ENCODE results near the gene HOMER1.
A peak's percentile ranks its signal among the peaks of the same experiment; 100 is the strongest.

Gene HOMER1

GRCh38 chr5:79423296-79423695 is 90.6 kb downstream of the HOMER1 start:
- no peak overlapping the region for H3K4me3 ChIP-seq (ENCODE audit: low read depth, low read length)
- DNase-seq (ENCODE audit: low read depth) = no peak
- TF ChIP-seq POLR2A (IDR thresholded peaks at IDR 0.05; ENCODE audit: extremely low read depth, insufficient read length) (no peak), CTCF (IDR thresholded peaks at IDR 0.05; ENCODE audit: low read depth, low read length) (no peak), MYC (IDR thresholded peaks at IDR 0.05; ENCODE audit: low read depth, low read length) (no peak)
- TF ChIP-seq, protein P1, sequence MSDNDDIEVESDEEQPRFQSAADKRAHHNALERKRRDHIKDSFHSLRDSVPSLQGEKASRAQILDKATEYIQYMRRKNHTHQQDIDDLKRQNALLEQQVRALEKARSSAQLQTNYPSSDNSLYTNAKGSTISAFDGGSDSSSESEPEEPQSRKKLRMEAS (IDR thresholded peaks at IDR 0.05; ENCODE audit: low read depth, low read length) = no peak

GRCh38 chr5:79420248-79420647 is 93.7 kb downstream of the HOMER1 start:
- no peak for DNase-seq (ENCODE audit: low read depth)
- TF ChIP-seq, protein P1 (IDR thresholded peaks at IDR 0.05; ENCODE audit: low read depth, low read length) = no peak
- no peak for TF ChIP-seq MYC (IDR thresholded peaks at IDR 0.05; ENCODE audit: low read depth, low read length)
- TF ChIP-seq CTCF (IDR thresholded peaks at IDR 0.05; ENCODE audit: low read depth, low read length) = no peak
- TF ChIP-seq POLR2A (IDR thresholded peaks at IDR 0.05; ENCODE audit: extremely low read depth, insufficient read length) = no peak
- H3K4me3 ChIP-seq (ENCODE audit: low read depth, low read length) = no peak overlapping the region

DNA sequence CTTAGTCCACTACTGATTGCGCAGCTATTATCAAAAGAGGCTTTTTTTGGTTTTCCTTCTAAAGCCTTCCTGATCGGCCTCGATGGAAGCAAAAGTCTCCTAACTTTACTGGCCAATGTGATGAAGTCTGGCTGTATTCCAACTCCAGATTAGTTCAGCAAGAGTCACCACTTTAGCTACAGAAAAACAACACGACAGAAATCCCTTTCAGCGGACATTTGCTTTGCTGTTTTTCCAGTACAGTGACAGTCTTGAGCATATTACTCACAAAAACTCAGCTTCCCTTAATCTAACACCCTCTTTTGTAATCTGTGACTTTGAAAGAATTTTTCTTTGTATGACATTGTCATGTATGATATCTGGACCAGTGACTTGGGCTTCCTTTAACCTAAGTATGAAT is 95.7 kb downstream of the HOMER1 start:
- TF ChIP-seq CTCF (IDR thresholded peaks at IDR 0.05; ENCODE audit: low read depth, low read length) (no peak), MYC (IDR thresholded peaks at IDR 0.05; ENCODE audit: low read depth, low read length) (no peak), POLR2A (IDR thresholded peaks at IDR 0.05; ENCODE audit: extremely low read depth, insufficient read length) (no peak)
- TF ChIP-seq, protein P1 (IDR thresholded peaks at IDR 0.05; ENCODE audit: low read depth, low read length) = no peak
- no peak overlapping the region for H3K4me3 ChIP-seq (ENCODE audit: low read depth, low read length)
- no peak for DNase-seq (ENCODE audit: low read depth)

DNA sequence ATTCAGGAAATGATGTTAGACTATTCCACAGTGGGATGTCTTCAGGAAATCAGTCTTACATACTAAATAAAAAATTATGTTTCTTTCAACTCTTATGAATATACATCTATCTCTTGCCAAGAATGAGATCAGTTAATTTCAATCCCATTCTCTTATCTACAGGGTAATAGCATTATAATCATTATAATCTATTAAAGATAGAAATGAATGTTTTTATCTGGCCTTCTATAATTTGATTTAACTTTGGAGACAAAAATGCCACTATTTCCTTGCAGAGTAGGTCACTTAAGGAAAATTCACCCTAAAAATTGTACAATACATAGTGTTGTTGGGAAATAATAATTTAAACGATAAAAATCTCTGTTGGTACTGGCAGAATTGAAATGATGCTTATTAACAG is 96.4 kb downstream of the HOMER1 start:
- no peak for TF ChIP-seq CTCF (IDR thresholded peaks at IDR 0.05; ENCODE audit: low read depth, low read length)
- TF ChIP-seq, protein P1 (IDR thresholded peaks at IDR 0.05; ENCODE audit: low read depth, low read length) = no peak
- no peak for DNase-seq (ENCODE audit: low read depth)
- H3K4me3 ChIP-seq (ENCODE audit: low read depth, low read length) = no peak overlapping the region

DNA sequence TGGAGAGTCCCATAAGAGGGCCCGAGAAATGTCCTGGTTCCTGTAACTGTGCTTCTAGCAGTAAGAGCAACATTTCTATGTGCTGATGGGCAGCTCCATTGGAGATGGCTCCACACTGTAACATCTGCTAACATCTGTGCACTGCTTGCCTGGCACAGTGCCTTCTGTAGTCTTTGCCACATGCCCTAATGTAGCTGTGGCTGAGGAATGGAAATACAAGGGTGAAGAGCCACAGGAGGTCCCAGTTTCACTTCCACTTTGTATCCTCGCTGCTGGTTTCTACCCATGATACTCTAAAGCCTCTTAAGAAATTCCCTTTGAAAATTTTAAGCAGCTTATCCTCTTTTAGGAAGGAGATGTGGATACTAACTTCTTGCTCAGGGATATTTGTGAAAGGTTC is 97.4 kb downstream of the HOMER1 start:
- DNase-seq (ENCODE audit: low read depth) = peak; percentile 82
- TF ChIP-seq MYC (IDR thresholded peaks at IDR 0.05; ENCODE audit: low read depth, low read length) (no peak), POLR2A (IDR thresholded peaks at IDR 0.05; ENCODE audit: extremely low read depth, insufficient read length) (no peak), CTCF (IDR thresholded peaks at IDR 0.05; ENCODE audit: low read depth, low read length) (no peak)
- TF ChIP-seq, protein P1 (IDR thresholded peaks at IDR 0.05; ENCODE audit: low read depth, low read length) = no peak
- no peak overlapping the region for H3K4me3 ChIP-seq (ENCODE audit: low read depth, low read length)

DNA sequence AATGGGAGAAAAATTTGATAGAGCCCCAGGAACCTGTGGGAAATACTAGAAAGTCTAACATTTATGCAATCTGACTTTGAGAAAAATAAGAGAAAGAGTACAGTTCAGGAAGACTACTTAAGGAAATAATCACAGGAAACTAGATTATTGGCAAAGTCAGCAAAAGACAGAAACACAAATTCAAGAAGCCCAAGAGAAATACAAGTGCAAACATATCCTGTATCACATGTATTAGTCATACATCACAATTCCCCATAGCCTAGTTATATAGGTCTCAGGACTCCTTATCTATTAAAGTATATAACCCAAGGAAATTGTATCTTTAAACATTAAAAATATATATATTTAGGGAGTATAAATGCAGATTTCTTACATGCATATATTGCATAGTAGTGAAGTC is 100.8 kb downstream of the HOMER1 start:
- H3K4me3 ChIP-seq (ENCODE audit: low read depth, low read length) = no peak overlapping the region
- TF ChIP-seq CTCF (IDR thresholded peaks at IDR 0.05; ENCODE audit: low read depth, low read length) (no peak), MYC (IDR thresholded peaks at IDR 0.05; ENCODE audit: low read depth, low read length) (no peak), POLR2A (IDR thresholded peaks at IDR 0.05; ENCODE audit: extremely low read depth, insufficient read length) (no peak)
- TF ChIP-seq, protein P1 (IDR thresholded peaks at IDR 0.05; ENCODE audit: low read depth, low read length) = no peak
- no peak for DNase-seq (ENCODE audit: low read depth)
